COR-L47 (cell line): ENCODE results near the gene DGCR2.
"Not testable (repeated sequence)": the region's sequence is repeated elsewhere in the genome, so short reads cannot be mapped to it uniquely, and the experiment has no call there.

Source experiments
- DNase-seq: peaks from one replicate; lab custom pipeline; 2025; lab: John Stamatoyannopoulos, UW

DGCR2 gene

GRCh38 chr22:19122143-19122751, at the start of gene DGCR2:
Gene DGCR2 (minus strand): TSS chr22:19122412. CDS start chr22:19122206, 206 bp downstream.
- peak; percentile 97 for DNase-seq

- no peak for DNase-seq
These were observed 47.7 kb upstream of the DGCR2 start for GRCh38 chr22:19169947-19170318.

GRCh38 chr22:19169002-19169946, 47.1 kb upstream of the DGCR2 start:
- DNase-seq = no peak

GRCh38 chr22:19168088-19168890, 46.1 kb upstream of the DGCR2 start:
- peak; percentile 15 for DNase-seq

GRCh38 chr22:19167106-19167869, 45.1 kb upstream of the DGCR2 start:
- no peak for DNase-seq

- peak; percentile 6 for DNase-seq
These were observed 44.2 kb upstream of the DGCR2 start for GRCh38 chr22:19166421-19166820.

- no peak for DNase-seq
These were observed 42.2 kb upstream of the DGCR2 start for GRCh38 chr22:19164425-19164824.

- not testable (repeated sequence) for DNase-seq
These were observed 36.4 kb upstream of the DGCR2 start for GRCh38 chr22:19158649-19159048.

GRCh38 chr22:19156109-19156508, 33.9 kb upstream of the DGCR2 start:
- not testable (repeated sequence) for DNase-seq

- DNase-seq = no peak
These were observed 31.0 kb upstream of the DGCR2 start for GRCh38 chr22:19152942-19153883.

- DNase-seq = no peak
These were observed 29.3 kb upstream of the DGCR2 start for GRCh38 chr22:19151329-19152191.

- DNase-seq = no peak
These were observed 28.5 kb upstream of the DGCR2 start for GRCh38 chr22:19150482-19151328.

- DNase-seq = no peak
These were observed 27.8 kb upstream of the DGCR2 start, which contains the start of gene GSC2 for GRCh38 chr22:19149991-19150390. Gene GSC2 (minus strand): TSS chr22:19150292. CDS start chr22:19150283, 9 bp downstream.

GRCh38 chr22:19149047-19149883, 27.1 kb upstream of the DGCR2 start:
- DNase-seq = peak; percentile 53

- DNase-seq = no peak
These were observed 26.3 kb upstream of the DGCR2 start for GRCh38 chr22:19148417-19149046.

- DNase-seq = no peak
These were observed 25.1 kb upstream of the DGCR2 start for GRCh38 chr22:19147195-19147780.
